ENCODE data around the gene MPPE1. TPM values are rescaled to one million over a fixed set of nuclear protein-coding genes. Genes with fewer than 3 reads are reported as not detected.

The MPPE1 gene
- total and polyA plus RNA-seq, 12 donors = 17.0 to 44.7 (median 31.2) TPM

DNA sequence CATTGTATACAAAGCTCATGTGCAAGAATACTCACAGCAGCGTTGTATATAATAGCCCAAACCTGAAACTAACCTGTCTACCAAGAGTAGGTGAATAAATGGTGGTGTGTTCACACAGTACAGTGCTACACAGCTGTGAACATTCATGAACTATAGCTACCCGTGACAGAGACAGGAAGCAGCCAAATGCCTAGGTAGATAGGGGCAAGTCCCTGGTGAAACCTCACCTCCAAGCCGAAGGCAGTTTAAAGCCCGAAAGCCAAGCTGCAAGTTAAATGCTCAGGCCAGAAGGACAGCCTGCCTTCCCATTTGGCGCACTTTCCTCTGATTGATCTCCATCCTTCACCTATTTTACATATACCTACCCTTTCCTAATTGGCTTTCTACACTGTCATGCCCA is 36.7 kb upstream of the MPPE1 start:
- Histone ChIP-seq H3K4me1 (replicated peaks in 1 of 2) (peaks cover 11% of the 10 kb centered on the region in 2 donors), H3K27ac (no peak overlapping the region), H3K9me3 (replicated peaks in 1 of 3) (no peaks in the 10 kb centered on the region), H3K4me3 (no peak overlapping the region), H3K36me3 (replicated peaks in 1 of 2) (no peaks in the 10 kb centered on the region), H3K27me3 (no peaks in the 10 kb centered on the region)
- WGBS, 4 donors = 73 to 95% (median 89%) methylated on average over 5 of the region's 5 CpGs
- DNase-seq = no peak
- intact Hi-C loops (cut with DNase I) = no loop called here
- TF ChIP-seq, protein P1, sequence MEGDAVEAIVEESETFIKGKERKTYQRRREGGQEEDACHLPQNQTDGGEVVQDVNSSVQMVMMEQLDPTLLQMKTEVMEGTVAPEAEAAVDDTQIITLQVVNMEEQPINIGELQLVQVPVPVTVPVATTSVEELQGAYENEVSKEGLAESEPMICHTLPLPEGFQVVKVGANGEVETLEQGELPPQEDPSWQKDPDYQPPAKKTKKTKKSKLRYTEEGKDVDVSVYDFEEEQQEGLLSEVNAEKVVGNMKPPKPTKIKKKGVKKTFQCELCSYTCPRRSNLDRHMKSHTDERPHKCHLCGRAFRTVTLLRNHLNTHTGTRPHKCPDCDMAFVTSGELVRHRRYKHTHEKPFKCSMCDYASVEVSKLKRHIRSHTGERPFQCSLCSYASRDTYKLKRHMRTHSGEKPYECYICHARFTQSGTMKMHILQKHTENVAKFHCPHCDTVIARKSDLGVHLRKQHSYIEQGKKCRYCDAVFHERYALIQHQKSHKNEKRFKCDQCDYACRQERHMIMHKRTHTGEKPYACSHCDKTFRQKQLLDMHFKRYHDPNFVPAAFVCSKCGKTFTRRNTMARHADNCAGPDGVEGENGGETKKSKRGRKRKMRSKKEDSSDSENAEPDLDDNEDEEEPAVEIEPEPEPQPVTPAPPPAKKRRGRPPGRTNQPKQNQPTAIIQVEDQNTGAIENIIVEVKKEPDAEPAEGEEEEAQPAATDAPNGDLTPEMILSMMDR (IDR thresholded peaks at IDR 0.05) = no peak
- TF ChIP-seq POLR2A (IDR thresholded peaks at IDR 0.05) = no peak

DNA sequence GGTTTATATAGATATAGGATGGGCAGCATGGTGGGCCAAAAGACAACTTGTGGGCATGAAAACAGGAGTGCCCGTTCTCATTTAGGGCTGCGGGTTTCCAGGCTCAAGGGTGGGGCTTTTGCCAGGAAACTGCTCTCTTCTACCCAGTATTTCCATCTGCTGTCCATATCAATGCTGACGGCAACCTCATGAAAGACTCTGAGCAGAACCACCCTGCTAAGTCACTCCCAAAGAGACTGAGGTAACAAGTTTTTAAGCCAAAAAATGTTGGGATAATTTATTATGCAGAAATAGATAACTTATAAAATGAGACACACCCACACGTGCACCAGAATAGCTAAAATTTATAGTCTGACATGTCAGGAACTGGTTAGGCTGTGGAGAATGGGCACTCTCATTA is 36.1 kb upstream of the MPPE1 start:
- no peak for DNase-seq
- no peak overlapping the region for H3K27ac ChIP-seq
- 84 to 91% (median 89%) methylated on average over 3 to 4 of the region's 4 CpGs for WGBS, 4 donors
- H3K4me3 ChIP-seq = no peak overlapping the region
- H3K36me3 ChIP-seq (replicated peaks in 1 of 2) = no peaks in the 10 kb centered on the region
- no peaks in the 10 kb centered on the region for H3K9me3 ChIP-seq (replicated peaks in 1 of 3)
- H3K4me1 ChIP-seq (replicated peaks in 1 of 2) = peaks cover 11% of the 10 kb centered on the region in 2 donors
- no peaks in the 10 kb centered on the region for H3K27me3 ChIP-seq
- TF ChIP-seq POLR2A (IDR thresholded peaks at IDR 0.05) = no peak
- TF ChIP-seq, protein P1 (IDR thresholded peaks at IDR 0.05) = no peak
- intact Hi-C loops (cut with DNase I) = no loop called here

- Histone ChIP-seq H3K9me3 (replicated peaks in 1 of 3) (no peaks in the 10 kb centered on the region), H3K27me3 (no peaks in the 10 kb centered on the region), H3K4me1 (replicated peaks in 1 of 2) (peaks cover 11% of the 10 kb centered on the region in 2 donors), H3K4me3 (no peak overlapping the region), H3K36me3 (replicated peaks in 1 of 2) (no peaks in the 10 kb centered on the region), H3K27ac (no peak overlapping the region)
- no peak for DNase-seq
- intact Hi-C loops (cut with DNase I) = no loop called here
- TF ChIP-seq, protein P1 (IDR thresholded peaks at IDR 0.05) = no peak
- TF ChIP-seq POLR2A (IDR thresholded peaks at IDR 0.05) = no peak
- WGBS, 4 donors = 71 to 94% (median 83%) methylated on average over 4 to 6 of the region's 6 CpGs
Measured at GRCh38 chr18:11943551-11943950, 35.4 kb upstream of the MPPE1 start.

DNA sequence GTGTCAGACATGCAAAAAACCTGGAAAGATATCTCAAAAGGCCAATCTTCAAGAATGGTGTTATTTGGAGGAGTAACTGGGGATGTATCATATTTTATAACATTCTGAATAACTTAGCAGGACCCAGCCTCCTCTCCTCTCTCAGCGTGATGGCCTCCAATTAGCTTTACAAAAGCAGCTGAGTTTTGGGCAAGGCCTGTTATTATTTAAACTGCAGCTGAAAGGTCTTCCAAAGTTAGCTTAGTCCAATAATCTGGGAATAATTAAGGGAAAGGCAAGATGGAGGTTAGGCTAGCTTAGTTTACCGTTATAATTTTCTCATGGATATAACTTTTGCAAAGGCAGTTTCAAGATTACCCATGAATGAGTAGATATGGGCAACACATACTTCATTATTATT is 32.8 kb upstream of the MPPE1 start:
- DNase-seq = no peak
- Histone ChIP-seq H3K27me3 (no peaks in the 10 kb centered on the region), H3K27ac (no peak overlapping the region), H3K4me3 (no peak overlapping the region), H3K4me1 (replicated peaks in 1 of 2) (peaks cover under 1 to 3% of the 10 kb centered on the region in 2 donors), H3K9me3 (replicated peaks in 1 of 3) (no peaks in the 10 kb centered on the region), H3K36me3 (replicated peaks in 1 of 2) (no peaks in the 10 kb centered on the region)
- intact Hi-C loops (cut with DNase I) = no loop called here
- TF ChIP-seq POLR2A (IDR thresholded peaks at IDR 0.05) = no peak
- TF ChIP-seq, protein P1 (IDR thresholded peaks at IDR 0.05) = no peak
- WGBS, 4 donors = 69 to 86% (median 82%) methylated on average over 2 of the region's 2 CpGs

Measured in adrenal gland (tissue), 12 donors.